Inferior parietal cortex (tissue), 1 donor: ENCODE measurements around the gene CDIPT.
"Not testable (repeated sequence)": the region's sequence is repeated elsewhere in the genome, so short reads cannot be mapped to it uniquely, and the experiment has no call there.

Experiments used
- DNase-seq: peaks from one replicate; pipeline ENCODE4 v3.0.0-alpha.2; 2016; ENCODE audit errors: extremely low spot score

Gene CDIPT

DNA sequence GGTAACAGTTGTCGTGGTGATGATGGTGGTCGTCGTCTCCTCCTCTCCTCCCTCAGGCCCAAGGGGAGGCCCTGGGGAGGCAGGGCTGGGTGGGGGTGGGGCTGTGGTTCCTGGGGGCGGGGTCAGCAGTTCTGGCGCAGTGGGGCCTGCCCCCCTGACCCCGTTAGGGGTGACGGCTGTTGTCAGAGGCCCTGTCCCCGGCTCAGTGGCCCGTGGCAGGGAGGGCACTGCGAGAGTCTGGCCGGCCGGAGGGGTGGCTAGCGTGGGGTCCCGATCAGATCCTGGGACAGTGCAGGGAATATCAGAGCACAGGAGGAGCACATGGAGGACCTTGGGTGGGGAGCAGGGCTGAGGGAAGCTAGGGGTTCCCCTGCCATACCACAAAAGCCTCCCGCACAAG is 33.8 kb upstream of the CDIPT start:
- no peak for DNase-seq

DNA sequence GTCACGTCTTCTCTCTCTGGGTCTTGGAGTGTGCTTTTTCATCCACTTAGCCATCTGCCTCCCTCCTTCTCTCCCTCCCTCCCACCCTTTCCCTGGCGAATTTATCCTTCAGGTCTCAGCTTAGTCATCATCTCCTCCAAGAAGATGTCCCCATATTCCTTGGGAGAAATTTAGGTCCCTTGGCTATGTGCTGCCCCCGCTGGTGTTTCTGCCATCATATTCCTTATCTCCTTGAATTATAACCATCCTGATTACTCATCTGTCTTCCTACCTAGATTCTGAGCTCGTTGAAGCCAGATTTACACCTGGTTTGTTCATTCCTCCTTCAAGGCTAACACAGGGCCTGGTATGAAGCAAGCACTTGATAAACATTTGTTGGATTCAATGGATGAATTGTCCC is 31.3 kb upstream of the CDIPT start:
- DNase-seq, result no peak

DNA sequence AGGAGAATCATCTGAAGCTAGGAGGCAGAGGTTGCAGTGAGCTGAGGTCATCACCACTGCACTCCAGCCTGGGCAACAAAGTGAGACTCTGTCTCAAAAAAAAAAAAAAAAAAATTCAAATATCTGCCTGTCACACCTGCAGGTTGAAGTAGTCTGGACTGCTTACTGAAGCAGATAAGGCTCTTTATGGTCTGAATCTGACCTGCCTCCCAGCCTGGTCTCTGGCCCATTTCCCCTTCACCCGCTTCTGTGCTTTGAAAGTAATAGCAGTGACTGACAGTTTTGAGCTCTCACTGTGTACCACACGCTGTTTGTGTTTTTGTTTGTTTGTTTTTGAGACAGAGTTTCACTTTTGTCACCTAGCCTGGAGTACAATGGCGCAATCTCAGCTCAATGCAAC is 30.5 kb upstream of the CDIPT start:
- no peak for DNase-seq

DNA sequence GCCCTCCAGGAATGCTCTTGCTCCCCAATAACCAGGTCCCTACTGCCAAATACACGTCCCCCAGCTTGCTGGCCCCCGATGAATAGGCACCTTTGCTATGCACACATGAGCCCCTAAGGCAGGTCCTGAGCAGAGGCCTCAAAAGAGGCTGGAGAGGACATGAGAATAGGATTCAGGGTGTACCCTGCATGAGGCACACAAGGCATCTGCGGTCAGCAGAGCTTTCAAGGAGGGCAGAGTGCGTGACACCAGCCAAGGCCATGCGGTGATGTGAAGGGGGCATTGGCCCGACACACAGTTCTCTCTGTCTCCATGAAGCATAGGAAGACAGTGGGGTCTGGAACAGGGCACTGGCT is 29.4 kb upstream of the CDIPT start:
- DNase-seq, result no peak

DNA sequence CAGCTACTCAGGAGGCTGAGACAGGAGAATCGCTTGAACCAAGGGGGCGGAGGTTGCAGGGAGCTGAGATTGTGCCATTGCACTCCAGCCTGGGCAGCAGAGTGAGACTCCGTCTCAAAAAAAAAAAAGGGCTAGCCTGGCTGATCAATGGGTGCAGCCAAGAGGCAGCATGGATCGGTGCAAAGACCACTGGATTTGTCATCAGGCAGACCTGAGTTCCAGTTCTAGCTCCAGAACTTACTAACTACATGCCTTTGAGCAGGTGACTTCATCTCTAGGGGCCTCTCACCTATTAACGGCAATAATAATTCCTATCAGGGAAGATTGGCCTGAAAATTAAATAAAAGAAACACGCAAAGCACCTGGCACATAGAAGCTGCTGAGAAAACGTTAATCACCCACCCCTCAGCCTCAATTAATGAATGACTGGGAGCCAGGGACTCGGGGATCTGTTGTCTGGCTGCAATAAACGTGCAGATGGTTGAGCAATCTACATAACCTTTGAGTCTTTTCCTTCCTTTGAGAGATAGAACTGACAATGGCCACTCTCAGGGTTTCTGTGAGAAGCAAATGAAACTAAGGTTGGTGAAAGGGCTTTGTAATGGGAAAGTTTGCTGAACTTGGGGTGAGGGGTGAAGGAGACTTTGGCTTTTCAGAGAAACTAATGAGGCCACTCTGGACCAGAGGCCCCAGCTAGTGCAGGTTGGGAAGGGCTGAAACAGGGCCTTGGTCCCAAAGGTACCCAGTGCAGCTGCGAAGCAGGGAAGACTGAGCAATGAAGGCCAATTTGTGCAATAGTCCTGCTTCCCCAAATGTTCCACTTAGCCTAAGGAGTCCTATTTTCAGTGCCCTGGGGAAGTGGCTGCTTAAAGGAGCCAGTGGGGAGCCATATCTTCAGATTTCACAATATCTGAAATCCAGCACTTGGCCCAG is 28.8 kb upstream of the CDIPT start:
- DNase-seq, result no peak

DNA sequence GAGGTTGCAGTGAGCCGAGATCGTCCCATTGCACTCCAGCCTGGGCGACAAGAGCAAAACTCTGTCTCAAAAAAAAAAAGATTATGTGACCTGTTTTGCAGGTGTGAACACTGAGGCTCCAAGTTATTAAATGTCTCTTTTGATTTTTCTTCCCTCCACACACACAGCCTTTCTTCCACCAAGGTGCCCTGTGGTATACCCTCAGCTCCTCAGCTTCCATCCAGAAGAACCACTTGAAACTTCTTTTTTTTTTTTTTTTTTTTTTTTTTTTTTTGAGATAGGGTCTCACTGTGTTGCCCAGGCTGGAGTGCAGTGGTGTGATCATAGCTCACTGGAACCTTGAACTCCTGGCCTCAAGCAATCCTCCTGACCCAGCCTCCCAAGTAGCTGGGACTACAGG is 26.3 kb upstream of the CDIPT start:
- DNase-seq, result not testable (repeated sequence)

DNA sequence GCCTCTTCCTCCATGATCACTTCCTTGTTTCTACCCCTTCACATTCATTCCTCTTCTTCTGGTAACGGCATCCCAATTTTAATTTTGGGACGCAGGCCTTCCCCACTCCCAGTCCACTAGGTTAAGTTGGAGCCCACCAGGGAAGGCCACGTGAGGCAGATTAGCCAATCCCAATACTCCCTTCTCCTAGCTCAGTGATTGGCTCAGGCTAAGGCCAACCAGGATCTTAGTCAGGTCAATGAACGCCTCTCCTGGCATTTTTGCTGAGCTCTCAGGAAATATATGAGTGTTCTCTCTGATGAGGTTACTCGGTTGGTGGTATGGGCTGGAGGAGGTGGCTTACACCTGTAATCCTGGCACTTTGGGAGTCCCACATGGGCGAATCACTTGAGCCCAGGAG is 21.0 kb upstream of the CDIPT start:
- DNase-seq, result no peak

DNA sequence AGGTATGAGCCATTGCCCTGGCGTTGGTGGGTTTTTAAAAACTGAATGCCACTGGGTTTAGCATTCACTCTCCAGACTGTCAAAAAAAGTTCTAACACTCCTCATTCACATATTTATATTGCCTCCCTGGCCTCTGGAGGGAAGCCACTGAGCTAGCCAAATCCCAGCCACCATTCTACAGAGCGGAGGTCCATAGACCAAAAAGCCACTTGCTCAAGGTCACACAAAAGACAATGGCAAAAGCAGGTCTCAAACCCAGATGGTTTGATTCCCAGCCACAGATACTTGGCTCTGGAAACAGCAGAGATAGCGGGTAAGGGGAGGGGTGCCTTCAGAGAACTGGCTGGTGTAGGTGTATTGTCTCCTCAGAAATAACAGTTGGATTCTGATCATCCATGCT is 18.0 kb upstream of the CDIPT start:
- DNase-seq, result no peak

DNA sequence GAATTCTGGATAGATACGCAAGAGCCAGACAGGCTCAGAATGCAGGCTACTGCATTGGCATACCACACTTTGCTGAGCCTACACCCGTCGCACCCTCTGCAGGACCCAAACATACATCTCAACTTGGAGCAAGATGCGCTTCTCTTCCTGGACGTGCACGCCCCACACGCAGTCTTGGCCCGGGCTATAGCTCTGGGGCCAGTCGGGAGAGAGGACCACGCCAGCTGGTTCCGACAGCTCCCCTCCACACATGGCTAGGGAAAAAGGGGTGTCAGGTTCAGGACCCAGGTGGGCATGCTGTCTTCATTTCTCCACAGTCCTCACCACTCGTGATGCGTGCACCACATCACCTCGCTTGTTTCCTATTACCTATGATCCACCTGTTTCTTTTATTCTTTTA is 15.1 kb upstream of the CDIPT start:
- no peak for DNase-seq

DNA sequence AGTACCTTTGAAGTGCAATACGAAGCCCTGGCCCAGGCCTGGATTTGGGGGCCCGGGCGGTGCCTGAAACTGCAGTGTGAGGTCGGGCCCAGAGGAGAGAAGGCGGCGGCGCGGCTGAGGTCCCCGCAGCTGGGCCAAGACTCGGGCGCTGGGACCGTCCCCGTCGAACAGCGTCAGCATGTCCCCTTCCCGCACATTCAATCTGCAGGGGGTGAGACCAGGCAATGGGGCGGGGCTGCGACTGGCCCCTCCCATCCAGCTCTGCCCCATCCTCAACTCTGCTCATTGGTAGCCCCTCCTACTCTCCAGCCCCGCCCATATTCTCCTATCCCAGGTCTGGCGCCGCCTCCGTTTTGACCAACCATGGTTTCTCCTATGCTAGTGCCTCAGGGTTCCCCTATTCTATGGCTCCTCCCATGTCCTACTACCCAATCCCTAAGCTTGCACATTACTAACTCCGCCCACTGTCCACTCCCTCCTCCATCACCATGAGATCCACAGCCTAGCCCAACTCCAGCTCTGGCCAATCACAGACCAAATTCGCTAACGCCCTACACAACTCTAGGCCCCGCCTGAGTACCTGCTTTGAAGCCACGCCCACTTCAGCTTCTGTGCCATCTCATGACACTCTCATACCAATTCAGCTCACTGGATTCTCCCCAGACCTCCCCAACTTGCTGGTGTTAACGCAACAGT is 14.4 kb upstream of the CDIPT start:
- no peak for DNase-seq

DNA sequence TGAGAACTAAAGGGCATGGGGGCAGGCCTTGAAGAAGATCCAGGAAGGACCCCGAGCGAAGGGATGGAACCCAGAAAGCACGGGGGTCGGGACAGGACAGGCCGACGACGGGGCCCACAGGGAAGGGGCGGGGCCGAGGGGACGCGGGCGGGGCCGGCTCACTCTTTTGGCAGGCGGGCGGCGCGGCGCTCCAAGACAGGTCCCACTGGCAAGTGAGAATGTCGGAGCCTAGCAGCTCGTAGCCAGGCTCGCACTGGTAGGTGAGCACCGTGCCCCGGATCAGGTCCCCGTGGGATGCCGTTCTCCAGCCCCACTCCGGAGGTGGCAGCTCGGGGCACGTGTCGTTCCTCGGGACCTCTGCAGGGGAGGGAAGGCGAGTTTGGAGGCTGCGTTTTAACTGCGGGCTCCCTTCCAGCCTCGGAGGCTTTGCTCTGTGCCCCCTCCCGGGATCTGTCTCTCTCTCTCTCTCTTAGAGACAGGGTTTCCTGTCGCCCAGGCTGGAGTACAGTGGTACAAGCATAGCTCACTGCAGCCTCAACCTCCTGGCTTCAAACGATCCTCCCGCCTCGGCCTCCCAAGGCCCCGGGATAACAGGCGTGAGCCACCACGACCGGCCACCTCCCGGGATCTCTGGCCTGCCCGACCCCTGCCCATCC is 13.7 kb upstream of the CDIPT start:
- DNase-seq, result no peak

DNA sequence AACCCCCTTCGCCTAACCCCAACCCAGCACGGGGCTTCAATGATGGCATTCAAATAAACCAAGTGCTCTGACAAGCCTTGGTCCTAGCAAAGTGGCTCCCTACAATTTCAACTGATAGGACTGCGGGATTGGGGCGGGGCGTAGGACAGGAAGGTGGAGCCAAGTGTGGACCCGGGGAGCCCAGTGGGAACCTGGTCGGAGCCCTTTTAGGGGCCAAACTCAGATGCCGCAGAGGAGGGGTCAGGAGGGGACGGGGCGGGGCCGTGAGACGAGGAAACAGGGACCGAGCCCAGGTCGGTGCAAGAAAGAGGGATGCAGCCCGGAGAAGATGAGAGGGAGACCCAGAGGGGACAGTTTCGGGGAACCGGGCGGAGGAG is 13.2 kb upstream of the CDIPT start:
- no peak for DNase-seq

DNA sequence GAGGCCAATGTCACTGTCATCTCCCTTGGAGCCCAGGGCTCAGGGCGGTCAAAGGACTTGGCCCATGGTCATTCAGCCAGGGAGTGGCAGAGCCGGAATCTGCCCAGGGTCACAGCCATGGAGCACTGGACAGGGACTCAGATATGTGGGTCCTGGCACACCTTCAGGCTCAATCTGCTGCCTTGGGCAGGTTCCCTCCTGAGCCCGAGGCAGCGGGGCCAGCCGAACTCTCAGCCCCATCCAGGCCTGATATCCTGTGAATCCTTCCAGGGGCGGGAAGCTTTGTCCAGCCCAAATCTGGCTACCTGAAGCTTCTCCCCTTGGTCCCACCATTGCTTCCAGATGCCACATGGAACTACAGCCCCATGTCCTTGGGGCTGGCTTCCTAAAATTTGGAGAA is 12.2 kb upstream of the CDIPT start:
- DNase-seq, result no peak

DNA sequence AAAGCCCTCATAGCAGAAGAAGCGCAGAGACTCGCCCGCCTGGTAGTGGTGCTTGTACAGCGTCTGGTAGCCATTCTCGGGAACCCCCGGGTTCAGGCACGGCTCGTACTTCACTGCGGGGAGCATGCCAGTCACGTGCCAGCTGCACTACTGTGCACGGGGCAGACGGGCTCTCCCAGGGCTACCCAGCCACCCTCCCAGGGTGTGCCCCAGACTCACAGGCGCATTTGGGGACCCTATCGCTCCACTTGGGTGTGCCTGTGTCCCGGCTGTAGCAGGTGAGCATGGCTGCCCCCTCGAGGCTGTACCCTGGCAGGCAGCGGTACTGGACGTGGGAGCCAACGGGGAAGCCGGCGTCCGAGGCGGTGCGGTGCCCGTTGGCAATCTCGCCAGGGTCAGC is 10.3 kb upstream of the CDIPT start:
- DNase-seq, result no peak

DNA sequence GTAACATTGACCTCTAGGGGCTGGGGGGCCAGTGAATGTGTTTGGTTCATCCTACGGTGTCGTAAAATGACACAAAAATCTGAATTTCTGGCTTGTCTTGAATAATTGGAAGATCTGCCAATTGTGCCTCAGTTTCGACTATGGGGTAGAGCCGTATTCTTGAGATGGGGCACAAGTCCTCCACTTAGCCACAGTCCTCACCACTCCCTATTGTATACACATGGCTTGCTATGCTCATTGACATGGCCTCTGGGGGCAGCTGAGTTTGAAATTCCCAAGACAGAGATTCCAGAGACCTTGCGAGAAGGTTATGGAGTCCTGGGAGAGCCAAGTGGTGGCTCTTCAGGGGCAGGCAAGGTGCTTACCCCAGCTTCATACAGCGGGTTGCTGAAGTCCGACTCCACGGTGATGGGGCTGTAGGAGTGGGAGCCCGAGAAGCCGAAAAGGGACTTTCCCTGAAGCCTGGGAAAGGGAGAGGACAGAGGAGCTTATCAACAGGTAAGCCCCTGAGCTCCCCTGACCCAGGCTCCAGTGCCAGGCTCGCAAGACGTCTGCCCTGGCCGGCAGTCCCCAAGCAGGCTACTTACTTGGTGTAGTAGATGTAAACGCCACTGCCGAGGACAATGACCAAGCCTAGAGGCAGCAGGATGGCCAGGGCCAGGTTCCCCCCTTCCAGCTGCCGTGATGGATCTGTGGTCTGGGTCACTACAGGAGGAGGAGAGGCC is 9.0 kb upstream of the CDIPT start:
- no peak for DNase-seq

DNA sequence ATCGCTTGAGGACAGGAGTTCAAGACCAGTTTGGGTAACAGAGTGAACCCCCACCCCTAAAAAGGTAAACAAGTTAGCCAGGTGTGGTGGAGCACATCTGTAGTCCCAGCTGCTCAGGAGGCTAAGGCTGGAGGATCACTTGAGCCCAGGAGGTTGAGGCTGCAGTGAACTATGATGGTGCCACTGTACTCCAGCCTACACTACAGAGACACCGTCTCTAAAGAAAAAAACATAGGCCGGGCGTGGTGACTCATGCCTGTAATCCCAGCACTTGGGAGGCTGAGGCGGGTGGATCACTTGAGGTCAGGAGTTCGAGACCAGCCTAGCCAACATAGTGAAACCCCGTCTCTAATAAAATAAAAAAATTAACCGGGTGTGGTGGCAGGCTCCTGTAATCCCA is 6.0 kb upstream of the CDIPT start:
- not testable (repeated sequence) for DNase-seq

DNA sequence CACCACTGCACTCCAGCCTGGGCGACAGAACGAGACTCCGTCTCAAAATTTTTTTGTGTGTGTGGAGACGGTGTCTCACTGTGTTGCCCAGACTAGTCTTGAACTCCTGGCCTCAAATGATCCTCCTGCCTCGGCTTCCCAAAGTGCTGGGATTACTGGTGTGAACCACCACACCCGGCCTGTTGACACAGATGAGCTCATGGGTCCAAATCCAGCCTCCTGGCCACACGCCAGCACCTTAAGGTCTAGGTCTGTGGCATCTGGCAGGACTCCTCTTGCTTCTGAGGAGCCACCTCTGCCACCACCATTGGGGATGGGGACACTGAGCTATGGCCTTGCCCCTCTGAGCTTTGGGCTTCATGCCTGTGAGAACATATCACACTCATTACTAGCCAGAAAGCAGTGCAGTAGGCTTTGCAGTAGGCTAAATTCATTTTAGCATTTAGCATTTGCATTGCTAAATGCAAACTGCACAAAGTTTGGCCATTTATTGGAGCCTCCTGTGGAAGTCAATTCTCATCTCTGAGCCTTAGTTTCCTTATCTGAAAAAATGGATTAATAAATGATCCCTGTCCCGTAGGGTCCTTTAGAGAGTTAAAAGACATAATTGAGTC is 5.5 kb upstream of the CDIPT start:
- DNase-seq, result no peak

DNA sequence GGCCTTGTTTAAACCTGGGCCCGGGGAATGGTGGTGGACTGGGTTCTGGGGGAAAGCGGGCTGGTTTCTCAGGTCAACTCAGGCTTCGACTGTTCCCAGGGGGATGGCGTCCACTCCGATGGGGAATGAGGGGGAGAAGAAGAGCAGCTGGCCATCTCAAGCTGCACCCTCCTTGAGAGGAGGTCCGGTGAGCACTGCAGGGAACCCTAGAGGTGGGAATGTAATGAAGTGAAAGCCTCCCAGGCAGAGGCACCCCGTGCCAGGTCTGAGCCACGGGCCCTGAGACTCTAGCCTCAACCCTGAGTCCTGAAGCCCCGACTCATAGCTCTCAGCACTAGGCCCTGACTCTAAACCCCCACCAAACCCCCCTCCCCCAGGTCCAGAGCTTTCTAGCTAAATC is 1.2 kb upstream of the CDIPT start:
- DNase-seq, result no peak

DNA sequence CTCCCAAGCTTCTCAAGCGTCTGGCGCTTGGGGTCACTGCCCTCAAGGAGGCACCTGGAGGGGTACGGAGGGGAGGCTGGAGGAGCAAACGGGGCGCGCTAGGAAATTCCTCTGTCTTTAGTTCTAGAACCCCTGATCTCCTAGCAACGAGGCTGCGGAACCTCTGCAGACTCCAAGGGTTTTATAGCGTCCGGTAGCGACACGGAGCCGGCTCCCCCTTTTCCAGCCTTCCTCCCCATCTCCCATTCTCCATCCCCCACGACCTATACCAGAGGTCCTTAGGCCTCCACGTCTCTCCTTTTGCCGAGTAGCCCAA is 601 bp upstream of the CDIPT start:
- DNase-seq, result no peak

DNA sequence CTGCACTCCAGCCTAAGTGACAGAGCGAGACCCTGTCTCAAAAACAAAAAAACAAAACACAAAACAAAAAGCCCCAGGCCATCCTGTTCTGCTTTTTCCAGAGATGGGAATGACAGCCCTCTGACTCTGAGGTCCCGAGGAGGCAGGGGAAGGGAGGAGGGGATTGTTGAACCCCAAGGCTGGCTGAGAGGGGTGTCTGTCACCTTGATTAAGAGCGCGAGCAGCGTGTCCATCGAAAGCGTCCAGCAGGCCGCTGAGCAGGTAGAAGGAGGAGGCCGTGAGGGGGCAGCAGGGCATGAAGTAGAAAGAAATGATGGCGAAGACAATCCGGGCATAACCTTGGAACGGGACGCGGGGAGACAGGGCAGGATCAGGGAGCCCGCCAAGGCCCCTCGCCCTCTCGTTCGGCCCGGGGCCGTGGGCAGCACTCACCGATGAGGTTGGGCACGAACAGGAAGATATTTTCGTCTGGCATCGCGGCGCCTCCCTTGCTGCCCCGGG is 593 bp downstream of the CDIPT start:
- DNase-seq, result no peak

DNA sequence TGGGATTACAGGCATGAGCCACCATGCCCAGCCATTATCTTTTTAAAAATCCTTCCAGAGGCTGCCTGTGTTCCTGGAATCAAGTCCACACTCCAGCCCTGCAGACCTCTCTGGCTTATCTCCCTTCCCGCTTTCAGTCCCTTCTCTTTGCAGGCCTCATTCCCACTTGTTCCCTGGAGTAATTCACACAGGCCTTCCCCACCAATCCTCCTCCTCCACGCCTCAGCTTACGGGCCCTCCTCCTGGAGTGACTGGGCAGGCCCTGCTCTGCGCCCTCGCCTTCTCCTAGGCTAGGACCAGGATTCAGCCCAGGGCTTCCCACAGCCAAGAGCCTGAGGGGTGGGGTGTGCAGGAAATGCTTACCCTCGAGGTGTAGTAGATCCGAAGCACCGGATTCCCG is 2.8 kb downstream of the CDIPT start:
- no peak for DNase-seq

DNA sequence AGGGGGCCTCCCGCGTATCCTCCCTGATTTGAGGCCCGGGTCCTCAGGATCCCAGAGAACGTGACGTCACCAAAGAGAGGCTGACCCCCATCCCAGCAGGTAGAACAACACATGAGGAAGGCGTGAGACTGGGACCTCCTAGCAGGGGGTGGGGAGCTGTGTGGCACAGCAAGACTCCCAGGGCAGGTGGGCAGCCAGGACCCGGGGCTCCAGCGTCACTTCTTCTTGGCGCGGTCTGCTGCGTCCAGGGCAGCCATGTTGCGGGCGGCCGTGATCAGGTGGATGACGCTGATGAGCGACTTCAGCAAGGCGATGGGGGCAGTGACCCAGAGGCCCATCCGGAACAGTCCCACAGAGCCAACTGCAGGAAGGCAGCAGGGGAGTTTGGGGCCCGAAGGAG is 4.1 kb downstream of the CDIPT start:
- DNase-seq, result no peak
